Measurements from ENCODE around the gene SSBP4.
"Not testable (repeated sequence)": the region's sequence is repeated elsewhere in the genome, so short reads cannot be mapped to it uniquely, and the experiment has no call there.

The SSBP4 gene

DNA sequence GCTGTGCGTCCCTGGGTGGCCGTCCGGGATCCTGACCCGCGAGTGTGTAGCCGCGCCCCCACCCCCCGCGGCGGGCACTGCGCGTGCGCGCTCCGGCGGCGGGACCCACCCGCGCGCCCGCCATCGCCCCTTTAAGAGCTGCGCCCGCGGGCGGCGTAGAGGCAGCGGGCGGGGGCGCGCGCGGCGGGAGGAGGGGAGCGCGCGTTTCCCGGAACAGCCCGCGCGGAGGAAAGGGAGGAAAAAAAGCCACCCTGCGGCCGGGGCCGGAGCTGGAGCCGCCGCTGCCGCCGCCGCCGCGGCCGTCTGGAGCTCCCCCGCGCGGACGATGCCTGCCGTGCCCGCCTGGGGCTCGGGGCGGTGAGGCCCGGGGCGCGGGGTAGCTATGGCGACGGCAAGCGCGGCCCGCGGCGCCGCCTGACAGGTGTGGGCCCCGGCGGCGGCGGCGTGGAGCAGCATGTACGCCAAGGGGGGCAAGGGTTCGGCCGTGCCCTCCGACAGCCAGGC is at the start of gene SSBP4:
TSS of gene SSBP4 (plus strand) at position 204 of the 504 bp plus-strand sequence. CDS start at position 455, 251 bp downstream.
- DNase-seq, result peak; percentile 59 to 73

DNA sequence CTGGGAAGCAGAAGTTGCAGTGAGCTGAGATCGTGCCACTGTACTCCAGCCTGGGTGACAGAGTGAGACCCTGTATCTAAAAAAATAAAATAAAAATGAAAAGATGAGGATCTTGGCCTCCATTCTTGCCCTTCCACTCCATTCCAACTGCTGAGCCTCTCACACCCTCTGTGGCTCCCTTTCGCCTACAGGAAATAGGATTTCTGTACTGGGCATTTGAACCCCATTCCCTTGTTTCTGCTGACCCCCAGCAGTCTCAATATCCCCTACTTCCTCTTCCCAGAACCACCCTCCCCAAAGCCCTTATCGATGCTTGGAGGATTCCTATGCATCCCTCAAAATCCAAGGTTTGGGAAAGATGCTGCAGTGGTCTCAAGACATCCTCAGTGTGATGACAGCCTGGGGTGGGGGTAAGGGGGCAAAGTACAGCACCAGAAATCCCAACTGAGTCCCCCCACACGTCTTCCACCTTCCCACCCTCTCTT is 45.7 kb upstream of the SSBP4 start:
- DNase-seq, result no peak

DNA sequence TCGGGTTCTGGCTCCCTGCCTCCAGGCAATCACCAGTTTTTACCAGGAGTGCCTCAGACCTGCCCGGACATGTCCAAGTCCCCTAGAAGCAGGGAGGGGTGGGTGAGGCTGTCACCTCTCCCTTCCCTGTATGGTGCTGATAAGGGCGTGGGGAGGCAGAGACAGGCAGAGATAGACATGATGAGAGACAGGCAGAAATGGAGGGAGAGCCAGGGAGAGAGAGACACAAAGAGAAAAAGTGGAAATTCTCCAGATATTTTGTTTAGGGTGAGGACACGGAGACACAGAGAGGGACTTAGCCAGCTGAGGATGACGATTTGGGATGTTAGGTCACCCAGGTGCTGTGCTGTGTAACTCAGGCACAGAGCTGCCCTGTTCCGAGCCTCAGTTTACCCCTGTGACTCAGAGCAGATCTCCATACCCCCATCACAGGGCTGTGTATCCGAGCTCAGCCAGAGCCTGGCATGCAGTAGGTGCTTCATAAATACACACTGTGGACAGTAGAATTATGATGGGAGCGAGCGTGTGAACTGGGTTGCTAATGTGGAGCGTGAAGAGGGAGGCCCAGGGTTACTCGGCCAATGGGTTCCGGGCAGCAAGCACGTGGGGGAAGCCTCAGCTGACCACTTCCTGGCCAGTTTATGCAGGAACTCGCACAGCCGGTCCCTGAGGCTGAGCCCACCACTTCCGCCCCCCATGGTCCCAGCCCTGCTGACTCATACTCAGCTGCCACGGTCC is 45.1 kb upstream of the SSBP4 start:
- peak in 1 of 2 donors; percentile 13 for DNase-seq

DNA sequence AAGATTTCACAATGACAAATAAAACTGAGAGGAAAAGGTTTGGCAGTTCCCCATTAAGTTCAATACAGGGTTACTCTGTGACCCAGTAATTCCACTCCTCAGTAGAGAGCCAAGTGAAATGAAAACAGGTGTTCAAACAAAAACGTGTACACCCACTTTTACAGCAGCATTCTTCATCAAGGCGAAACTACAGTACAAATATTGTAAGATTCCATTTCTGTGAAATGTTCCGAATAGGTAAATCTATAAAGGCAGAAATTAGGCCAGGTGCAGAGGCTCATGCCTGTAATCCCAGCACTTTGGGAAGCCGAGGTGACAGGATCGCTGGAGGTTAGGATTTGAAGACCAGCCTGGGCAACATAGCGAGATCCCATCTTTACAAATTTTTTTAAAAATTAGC is 42.2 kb upstream of the SSBP4 start:
- DNase-seq, result no peak

DNA sequence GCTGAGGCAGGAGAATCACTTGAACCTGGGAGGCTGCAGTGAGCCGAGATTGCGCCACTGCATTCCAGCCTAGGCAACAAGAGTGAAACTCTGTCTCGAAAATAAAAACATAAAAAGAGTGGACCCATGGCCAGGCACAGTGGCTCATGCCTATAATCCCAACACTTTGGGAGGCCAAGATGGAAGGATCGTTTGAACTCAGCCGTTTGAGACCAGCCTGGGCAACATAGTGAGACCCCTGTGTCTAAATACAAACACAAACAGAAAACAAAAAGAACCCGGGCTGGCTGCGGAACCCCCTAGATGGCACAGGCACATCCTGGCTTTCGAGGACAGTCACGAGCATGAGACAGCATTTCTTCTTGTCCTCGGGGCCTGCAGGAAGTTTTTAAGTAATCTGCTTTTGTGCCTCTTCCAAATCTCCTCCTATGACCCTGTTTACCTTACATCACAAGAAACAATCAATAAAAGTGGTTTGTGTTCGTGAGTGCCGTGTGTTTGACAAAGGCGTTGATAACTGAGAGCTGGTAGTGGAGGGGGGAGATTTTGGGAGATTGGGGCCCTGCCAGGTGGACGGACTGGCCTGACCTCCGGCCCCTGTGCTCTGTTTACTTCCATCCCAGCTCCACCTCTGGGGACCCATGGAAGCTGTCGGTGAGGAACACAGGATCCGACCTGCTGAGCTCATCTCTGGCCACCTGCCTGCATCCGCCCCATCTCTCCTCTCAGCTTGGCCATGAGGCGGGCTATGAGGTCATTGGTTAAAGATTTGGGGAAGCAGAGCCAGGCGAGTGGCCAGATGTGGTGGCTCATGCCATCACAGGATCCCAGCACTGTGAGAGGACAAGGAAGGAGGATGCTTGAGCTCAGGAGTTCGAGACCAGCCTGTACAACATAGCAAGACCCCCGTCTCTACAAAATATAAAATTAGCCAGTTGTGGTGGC is 39.1 kb upstream of the SSBP4 start:
- DNase-seq, result no peak

DNA sequence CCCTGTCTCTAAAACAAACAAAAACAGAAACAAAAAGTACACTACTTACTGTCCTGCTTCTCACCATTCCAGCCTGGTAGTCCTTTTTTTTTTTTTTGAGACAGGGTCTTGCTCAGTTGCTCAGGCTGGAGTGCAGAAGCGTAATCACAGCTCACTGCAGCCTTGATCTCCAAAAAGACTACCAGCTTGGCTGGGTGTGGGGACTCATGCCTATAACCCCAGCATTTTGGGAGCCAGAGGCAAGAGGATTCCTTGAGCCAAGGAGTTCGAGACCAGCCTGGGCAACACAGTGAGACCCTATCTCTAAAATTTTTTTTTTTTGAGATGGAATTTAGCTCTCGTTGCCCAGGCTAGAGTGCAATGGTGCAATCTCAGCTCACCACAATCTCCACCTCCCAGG is 38.4 kb upstream of the SSBP4 start:
- no peak for DNase-seq

DNA sequence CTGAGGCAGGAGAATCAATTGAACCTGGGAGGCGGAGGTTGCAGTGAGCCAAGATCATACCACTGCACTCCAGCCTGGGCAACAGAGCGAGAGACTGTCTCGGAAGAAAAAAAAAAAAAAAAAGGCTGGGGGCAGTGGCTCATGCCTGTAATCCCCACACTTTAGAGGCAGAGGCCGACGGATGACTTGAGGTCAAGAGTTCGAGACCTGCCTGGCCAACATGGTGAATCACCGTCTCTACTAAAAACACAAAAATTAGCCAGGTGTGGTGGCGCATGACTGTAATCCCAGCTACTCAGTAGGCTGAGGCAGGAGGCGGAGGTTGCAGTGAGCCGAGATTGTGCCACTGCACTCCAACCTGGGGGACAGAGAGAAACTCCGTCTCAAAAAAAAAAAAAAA is 35.6 kb upstream of the SSBP4 start:
- not testable (repeated sequence) for DNase-seq

DNA sequence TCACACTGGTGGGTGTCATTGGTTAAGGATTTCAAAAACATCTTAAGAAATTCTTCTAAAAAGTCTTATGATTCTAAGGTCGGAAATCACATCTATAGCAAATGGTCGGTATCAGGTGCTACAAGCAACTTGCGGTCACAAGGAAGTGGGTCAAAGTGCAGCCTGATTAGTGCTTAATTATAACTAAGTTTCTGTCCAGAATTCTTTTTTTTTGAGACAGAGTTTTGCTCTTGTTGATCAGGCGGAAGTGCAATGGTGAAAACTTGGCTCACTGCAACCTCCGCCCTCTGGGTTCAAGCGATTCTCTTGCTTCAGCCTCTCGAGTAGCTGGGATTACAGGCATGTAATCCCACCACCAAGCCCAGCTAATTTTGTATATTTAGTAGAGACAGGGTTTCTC is 34.4 kb upstream of the SSBP4 start:
- DNase-seq, result no peak

DNA sequence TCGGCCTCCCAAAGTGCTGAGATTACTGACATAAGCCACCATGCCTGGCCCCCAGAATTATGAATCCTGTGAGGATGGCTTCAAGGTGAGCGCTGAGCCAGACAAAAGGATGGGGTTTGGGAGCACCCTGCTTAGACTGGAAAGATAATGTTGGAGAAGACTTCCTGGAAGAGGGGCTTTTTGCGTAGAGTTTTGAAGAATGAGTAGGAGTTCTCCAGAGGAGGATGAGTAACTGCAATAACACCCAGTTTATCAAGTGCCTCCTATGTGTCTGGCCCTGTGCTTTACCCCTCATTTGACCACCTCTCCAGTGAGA is 33.9 kb upstream of the SSBP4 start:
- no peak for DNase-seq

DNA sequence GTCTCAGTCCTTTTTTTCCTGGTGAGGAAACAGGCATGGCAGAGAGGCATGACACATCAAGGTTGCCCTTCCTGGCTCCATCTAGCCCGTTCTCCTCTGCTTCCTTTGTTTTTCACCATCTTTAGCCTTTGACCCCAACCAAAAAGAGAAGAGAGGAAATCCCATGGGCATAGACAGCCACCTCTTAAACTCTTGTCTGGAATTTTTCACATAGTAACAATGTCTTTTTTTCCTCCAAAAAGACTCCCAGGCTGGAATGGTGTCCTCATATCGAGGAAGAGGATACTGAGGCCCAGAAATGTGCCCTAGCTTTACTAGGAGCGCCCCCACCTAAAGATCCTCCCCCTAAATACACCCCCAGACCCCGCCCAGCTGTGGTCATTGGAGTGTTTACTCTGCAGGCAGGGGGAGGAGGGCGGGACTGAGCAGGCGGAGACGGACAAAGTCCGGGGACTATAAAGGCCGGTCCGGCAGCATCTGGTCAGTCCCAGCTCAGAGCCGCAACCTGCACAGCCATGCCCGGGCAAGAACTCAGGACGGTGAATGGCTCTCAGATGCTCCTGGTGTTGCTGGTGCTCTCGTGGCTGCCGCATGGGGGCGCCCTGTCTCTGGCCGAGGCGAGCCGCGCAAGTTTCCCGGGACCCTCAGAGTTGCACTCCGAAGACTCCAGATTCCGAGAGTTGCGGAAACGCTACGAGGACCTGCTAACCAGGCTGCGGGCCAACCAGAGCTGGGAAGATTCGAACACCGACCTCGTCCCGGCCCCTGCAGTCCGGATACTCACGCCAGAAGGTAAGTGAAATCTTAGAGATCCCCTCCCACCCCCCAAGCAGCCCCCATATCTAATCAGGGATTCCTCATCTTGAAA is 33.3 kb upstream of the SSBP4 start, which contains the start of gene GDF15:
TSS of gene GDF15 (plus strand) at position 484 of the 868 bp plus-strand sequence. CDS start at position 516, 32 bp downstream.
- peak in 1 of 2 donors; percentile 10 for DNase-seq

DNA sequence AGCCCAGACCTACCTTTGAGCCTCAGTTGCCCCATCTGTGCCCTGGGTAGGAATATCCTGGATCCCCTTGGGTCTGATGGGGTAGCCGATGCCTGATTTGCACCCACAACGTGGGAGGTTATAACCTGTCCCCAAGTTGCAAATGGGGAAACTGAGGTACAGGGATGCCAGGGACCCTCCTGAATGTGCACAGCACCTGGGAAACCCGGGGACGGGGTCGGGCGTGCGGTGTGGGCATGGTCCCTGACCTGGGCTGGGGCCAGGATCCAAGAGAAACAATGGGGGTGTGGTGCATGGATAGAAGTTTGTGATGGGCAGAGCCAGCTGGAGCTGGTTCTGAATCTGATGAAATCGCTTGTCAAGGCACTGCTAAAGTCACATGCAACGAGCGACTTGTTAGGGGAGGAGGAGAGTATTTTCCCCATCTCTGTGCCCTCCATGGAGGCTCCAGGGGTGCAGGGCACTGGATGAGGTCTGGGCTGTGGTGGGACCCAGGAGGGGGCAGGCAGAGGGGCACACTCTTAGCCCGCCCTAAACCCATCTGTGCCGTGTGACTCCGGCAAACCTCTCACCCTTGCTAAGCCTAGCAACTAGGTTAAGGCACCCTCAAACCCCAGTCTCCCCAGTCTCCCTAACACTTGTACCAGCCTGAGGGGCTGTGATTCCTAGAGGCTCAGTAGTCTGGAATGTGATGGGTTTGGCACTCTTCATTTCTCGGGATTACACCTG is 32.5 kb upstream of the SSBP4 start:
- DNase-seq, result no peak

DNA sequence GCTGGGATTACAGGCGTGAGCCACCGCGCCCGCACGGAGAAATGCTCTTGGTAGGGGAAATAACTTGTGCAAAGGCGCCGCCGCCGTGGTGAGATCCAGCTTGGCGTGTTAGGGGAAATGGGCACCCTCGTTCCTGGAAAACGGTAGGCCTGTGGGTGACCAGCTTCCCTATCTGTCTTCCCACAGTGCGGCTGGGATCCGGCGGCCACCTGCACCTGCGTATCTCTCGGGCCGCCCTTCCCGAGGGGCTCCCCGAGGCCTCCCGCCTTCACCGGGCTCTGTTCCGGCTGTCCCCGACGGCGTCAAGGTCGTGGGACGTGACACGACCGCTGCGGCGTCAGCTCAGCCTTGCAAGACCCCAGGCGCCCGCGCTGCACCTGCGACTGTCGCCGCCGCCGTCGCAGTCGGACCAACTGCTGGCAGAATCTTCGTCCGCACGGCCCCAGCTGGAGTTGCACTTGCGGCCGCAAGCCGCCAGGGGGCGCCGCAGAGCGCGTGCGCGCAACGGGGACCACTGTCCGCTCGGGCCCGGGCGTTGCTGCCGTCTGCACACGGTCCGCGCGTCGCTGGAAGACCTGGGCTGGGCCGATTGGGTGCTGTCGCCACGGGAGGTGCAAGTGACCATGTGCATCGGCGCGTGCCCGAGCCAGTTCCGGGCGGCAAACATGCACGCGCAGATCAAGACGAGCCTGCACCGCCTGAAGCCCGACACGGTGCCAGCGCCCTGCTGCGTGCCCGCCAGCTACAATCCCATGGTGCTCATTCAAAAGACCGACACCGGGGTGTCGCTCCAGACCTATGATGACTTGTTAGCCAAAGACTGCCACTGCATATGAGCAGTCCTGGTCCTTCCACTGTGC is 30.9 kb upstream of the SSBP4 start:
- DNase-seq, result peak; percentile 58 to 75

DNA sequence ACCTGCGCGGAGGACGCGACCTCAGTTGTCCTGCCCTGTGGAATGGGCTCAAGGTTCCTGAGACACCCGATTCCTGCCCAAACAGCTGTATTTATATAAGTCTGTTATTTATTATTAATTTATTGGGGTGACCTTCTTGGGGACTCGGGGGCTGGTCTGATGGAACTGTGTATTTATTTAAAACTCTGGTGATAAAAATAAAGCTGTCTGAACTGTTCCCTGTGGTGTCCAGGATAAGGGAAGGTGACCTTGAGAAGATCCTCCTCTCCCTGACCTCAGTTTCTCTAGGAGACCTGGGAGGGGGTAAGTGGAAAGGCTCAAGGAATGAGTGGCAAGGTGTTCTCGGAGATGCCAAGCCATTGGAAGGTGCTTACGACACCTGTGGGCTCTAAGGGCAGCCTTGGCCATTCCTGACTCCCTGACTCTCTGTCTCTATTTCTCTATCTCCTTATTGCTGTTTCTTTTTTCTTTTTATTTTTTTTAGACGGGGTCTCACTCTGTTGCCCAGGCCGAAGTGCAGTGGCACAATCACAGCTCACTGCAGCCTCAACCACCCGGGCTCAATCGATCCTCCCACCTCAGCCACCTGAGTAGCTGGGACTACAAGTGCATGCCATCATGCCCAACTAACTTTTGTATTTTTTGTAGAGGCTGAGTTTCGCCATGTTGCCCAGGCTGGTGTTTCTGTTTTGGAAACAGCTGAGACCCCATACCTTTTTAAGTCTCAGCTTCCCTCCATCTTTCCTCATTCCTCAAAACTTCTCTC is 30.1 kb upstream of the SSBP4 start:
- no peak for DNase-seq

DNA sequence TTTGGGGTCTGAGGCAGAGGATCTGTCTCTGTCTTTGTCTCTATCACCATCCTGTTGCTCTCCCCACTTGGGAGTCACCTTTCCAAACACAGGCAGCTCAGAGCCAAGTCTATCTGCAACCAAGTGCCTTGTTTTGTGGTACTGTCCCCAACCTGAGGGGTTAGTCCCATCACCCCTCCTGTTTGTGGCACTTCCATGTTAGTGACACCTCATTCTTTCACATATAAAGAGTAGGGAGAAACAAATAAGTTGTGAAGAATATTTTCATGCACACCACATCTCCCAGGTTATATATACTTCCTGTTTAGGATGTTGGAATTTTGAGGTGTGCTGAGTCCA is 29.5 kb upstream of the SSBP4 start:
- no peak for DNase-seq

DNA sequence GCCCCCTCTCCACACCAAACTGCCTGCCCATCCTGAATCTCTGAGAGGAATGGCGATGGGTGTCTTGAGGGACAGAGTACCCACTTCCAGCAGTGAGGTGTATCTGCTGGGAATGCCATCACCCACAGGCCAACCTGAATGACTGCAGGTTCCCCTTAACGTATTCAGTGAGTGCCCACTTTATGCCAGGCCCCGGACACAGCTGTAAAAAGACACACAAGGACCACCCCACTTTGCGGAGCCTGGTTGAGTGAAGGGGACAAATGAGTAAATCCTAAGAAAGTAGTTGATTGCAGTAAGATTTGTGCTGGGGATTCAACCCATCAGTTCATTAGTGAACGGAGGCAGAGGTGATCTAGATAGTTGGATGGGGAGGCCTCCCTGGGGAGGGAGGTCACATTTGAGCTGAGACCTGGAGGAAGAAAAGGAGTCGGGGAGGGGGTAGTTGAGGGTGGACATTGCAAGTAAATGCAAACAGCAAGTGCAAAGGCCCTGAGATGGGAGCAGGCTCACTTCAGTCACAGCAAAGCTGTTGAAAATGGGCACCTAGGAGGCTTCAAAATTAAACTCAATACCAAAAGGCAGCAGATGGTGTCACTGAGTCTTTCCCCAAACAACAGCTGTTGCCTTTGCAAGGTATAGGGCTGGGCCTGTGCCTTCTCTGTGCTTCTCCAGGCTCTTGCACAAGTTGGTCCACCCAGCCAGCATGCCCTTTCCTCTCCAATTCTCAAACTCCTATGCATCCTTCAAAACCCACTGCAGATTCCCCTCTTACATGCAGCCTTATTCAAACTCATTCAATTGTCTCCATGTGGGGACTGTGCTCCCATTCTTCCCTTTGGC is 28.9 kb upstream of the SSBP4 start:
- DNase-seq, result no peak

DNA sequence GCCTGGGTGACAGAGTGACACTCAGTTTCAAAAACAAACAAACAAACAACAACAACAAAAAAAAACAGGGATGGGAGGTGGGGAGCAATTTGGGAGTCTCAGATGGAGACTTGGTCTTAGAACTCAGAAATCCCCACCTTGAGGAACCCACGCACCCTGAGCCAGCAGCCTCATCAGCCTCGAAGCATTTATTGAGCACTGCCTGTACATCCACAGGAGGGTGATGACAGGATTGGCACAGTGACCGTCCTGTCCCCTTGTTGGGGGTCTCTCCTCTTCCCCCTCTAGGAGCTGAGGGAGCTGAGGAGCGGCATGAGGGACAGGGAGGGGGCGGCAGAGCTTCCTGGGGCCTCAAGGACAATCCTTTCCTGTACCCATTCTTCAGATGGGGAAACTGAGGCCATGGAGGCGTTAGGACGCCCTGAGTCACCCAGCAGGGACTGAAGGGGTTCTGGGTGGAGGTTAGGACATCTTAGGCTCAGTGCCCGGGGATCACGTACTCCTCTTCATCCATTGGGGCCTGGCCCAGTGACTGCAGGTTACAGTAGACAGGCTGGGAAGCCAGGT is 27.6 kb upstream of the SSBP4 start:
- DNase-seq, result no peak

DNA sequence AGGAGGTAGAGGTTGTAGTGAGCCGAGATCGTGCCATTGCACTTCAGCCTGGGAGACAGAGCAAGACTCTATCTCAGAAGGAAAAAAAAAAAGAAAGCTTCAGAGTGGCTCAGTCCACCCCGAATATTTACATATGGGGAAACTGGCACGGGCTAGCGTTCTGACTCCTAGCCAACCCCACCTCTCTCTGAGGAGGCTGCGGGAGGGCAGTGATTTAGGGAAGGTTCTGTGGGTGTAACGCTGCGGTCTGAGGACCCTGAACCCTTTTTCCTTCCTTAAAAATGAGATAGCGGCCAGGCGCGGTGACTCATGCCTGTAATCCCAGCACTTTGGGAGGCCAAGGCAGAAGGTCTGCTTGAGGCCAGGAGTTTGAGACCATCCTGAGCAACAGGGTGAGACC is 26.8 kb upstream of the SSBP4 start:
- DNase-seq, result no peak

DNA sequence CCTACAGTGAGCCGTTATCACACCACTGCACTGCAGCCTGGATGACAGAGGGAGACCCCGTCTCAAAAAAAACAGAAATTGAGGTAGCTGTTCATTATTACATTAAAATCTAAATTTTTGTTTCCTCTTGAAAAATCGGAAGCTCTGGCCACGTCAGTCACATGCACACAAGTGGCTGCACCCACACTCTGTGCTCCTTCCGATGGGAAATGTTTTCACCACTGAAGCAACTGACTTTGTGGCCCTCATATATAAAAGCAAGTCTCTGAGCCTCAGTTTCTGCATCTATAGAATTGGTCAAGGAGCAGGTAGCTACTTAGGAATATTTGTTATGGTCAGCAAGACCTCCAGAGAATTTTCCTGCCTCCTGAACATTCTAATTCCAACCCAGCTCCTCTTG is 26.3 kb upstream of the SSBP4 start:
- DNase-seq, result no peak

DNA sequence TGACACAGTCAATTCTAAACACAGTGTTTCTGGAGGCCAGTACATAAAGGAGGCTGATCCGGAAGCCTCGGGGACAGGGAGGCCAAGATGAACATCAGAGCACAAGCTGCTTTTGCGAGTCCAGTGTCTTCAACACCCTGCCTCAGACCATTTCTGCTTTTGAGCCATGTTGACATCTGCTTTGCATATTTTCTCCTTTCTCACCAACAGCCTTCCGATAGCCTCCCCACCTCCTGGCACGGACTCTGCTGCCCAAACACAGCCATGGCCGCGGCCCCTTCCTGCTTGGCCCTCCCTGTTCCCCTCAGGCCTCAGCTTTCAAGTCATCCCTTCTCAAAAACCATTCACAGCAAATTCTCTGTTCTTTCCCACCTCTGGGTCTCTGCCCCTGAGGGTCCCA is 25.4 kb upstream of the SSBP4 start:
- DNase-seq, result no peak
